SK-N-MC (cell line): ENCODE measurements around the gene TSFM.
A peak's percentile ranks its signal among the peaks of the same experiment; 100 is the strongest.

Experiments
- DNase-seq: peaks from one replicate; pipeline ENCODE4 v3.0.0-alpha.2; 2011; ENCODE audit warnings: low read depth, low spot score
- H3K27ac ChIP-seq: fragments of 200-600 bp; sonication (generic); 2 replicates; pipeline ENCODE4 v1.5.1; 2016; ENCODE audit warnings: mixed run types
- H3K36me3 ChIP-seq: fragments of 200-600 bp; sonication (generic); 2 replicates; pipeline ENCODE4 v1.6.1; 2017; ENCODE audit warnings: antibody characterized with exemption, low read length, mixed read lengths; ENCODE audit not compliant: insufficient read depth
- H3K4me3 ChIP-seq: fragments of 200-600 bp; sonication (generic); 2 replicates; pipeline ENCODE4 v1.5.1; 2016
- H3K9ac ChIP-seq: fragments of 200-600 bp; sonication (generic); 2 replicates; pipeline ENCODE4 v1.8.0; 2017; ENCODE audit warnings: mixed run types, mixed read lengths; ENCODE audit not compliant: insufficient read length
- H3K9me3 ChIP-seq: fragments of 200-600 bp; sonication (generic); 2 replicates; pipeline ENCODE4 v1.6.1; 2017; ENCODE audit warnings: low read depth, mild to moderate bottlenecking, antibody characterized with exemption, low read length, moderate library complexity, mixed read lengths
- EZH2 ChIP-seq: fragments of 200-600 bp; sonication (generic); IDR thresholded peaks from one replicate; pipeline ENCODE4 v1.6.1; 2017; ENCODE audit warnings: antibody characterized with exemption
- FOXP2 ChIP-seq: optimal IDR thresholded peaks from 2 replicates; pipeline ENCODE3; 2011; ENCODE audit warnings: mild to moderate bottlenecking, moderate library complexity; ENCODE audit not compliant: insufficient read depth; ENCODE audit errors: extremely low read length, control extremely low read depth
- POLR2AphosphoS5 ChIP-seq: IDR thresholded peaks from 2 replicates; pipeline ENCODE4 v1.6.1; 2012; ENCODE audit warnings: mild to moderate bottlenecking, low read depth, low read length, borderline replicate concordance

Gene TSFM

DNA sequence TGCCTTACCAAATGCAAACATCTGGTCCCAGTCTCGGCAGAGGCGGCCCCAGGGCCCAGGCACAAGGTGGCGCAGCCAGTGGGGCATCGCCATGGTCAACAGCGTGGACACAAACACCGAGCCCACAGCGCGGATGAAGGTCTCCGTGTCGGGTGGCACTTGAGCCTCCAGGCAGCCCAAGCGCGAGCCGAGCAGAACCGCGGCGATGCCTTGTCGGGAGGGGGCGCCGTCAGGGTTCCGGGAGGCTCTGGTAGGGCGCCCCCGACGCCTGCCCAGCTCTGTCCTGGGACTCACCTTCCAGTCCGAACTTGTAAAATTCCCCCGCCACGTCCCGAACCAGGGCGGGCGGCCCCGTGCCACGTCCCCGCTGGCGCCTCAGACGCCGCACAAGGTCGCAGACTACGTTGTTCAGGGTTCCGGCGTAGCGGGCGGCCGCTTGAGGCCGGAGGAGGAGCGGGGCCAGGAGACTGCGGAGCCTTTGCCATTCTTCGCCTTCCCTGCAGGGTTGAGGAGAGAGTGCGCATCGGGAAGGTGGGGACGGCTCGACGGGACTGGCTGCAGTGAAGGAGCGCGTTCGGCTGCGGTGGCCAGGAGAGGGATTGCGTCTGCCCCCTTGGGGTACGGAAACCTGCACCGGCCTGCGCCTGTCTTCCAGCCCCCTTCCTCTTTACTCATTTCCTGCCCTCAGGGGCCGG, 17.4 kb upstream of the TSFM start:
- TF ChIP-seq EZH2 (peak; percentile 96), POLR2AphosphoS5 (no peak)
- Histone ChIP-seq H3K27ac (no peak overlapping the region), H3K9me3 (no peaks in the 10 kb centered on the region), H3K4me3 (peak overlapping the region; percentile 64), H3K36me3 (peaks cover 16% of the 10 kb centered on the region; the same call in 1 of the 2 replicates), H3K9ac (no peak overlapping the region)
- DNase-seq: no peak

GRCh38 chr12:57765698-57766463, 16.7 kb upstream of the TSFM start:
- H3K4me3 ChIP-seq: peak overlapping the region; percentile 64
- H3K9me3 ChIP-seq: no peaks in the 10 kb centered on the region
- H3K36me3 ChIP-seq: peaks cover 22% of the 10 kb centered on the region
- DNase-seq: no peak
- no peak overlapping the region for H3K27ac ChIP-seq
- H3K9ac ChIP-seq: no peak overlapping the region
- TF ChIP-seq EZH2 (no peak), FOXP2 (no peak), POLR2AphosphoS5 (no peak)

- Histone ChIP-seq H3K9me3 (no peaks in the 10 kb centered on the region), H3K27ac (no peak within 1 kb of the TSS), H3K9ac (no peak within 1 kb of the TSS), H3K36me3 (peaks cover 24% of the 10 kb centered on the region), H3K4me3 (no peak within 1 kb of the TSS)
- no peak for DNase-seq
- TF ChIP-seq FOXP2: no peak
- TF ChIP-seq POLR2AphosphoS5: peak; percentile 31; the same call in 1 of the 2 replicates
Measured at GRCh38 chr12:57766464-57767304, 15.9 kb upstream of the TSFM start, which contains the start of gene CYP27B1. CYP27B1 (minus strand) TSS chr12:57767078; CDS start chr12:57767041, 37 bp downstream.

GRCh38 chr12:57767305-57767698, 15.3 kb upstream of the TSFM start:
- Histone ChIP-seq H3K36me3 (peaks cover 24% of the 10 kb centered on the region), H3K9me3 (no peaks in the 10 kb centered on the region), H3K27ac (no peak overlapping the region), H3K4me3 (no peak overlapping the region), H3K9ac (no peak overlapping the region)
- TF ChIP-seq EZH2 (no peak), FOXP2 (no peak), POLR2AphosphoS5 (no peak)
- DNase-seq: no peak

- H3K9me3 ChIP-seq: no peaks in the 10 kb centered on the region
- TF ChIP-seq EZH2 (no peak), POLR2AphosphoS5 (no peak), FOXP2 (no peak)
- no peak for DNase-seq
- H3K4me3 ChIP-seq: no peak overlapping the region
- H3K27ac ChIP-seq: no peak overlapping the region
- H3K36me3 ChIP-seq: peaks cover 24% of the 10 kb centered on the region
- no peak overlapping the region for H3K9ac ChIP-seq
Measured at GRCh38 chr12:57767876-57768275, 14.7 kb upstream of the TSFM start.

GRCh38 chr12:57769594-57769993, 13.0 kb upstream of the TSFM start:
- no peak overlapping the region for H3K27ac ChIP-seq
- no peak overlapping the region for H3K9ac ChIP-seq
- H3K36me3 ChIP-seq: peaks cover 24% of the 10 kb centered on the region
- H3K9me3 ChIP-seq: no peaks in the 10 kb centered on the region
- DNase-seq: no peak
- no peak overlapping the region for H3K4me3 ChIP-seq
- TF ChIP-seq POLR2AphosphoS5: no peak
- TF ChIP-seq EZH2: no peak
- no peak for TF ChIP-seq FOXP2

DNA sequence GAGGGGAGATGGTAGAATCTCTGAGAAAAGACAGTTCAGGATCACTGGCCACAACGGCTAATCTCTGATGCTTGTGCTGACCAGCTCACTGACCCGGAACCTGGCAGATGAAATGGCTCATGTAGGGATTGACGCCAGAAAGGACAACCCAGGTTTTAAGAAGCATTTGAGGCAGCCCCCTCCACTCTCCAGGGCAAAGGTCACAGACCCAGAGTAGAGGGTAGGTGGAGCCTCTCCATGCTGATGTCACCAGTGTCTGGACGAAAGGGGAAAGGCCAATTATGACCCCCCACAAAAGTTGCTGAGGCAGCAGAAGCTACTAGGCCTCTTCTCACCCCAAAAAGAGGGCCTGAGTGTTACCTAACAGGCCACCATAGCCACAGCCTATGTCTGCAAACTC, 11.9 kb upstream of the TSFM start:
- Histone ChIP-seq H3K9ac (peak overlapping the region; percentile 98), H3K27ac (no peak overlapping the region), H3K4me3 (no peak overlapping the region; the same call in 1 of the 2 replicates), H3K9me3 (no peaks in the 10 kb centered on the region), H3K36me3 (peaks cover 24% of the 10 kb centered on the region)
- no peak for DNase-seq
- TF ChIP-seq EZH2: no peak
- no peak for TF ChIP-seq POLR2AphosphoS5
- TF ChIP-seq FOXP2: no peak

GRCh38 chr12:57771236-57771872, 11.2 kb upstream of the TSFM start:
- DNase-seq: peak; percentile 89
- peaks cover 24% of the 10 kb centered on the region for H3K36me3 ChIP-seq
- peak overlapping the region; percentile 98 for H3K9ac ChIP-seq
- peak overlapping the region; percentile 98 for H3K4me3 ChIP-seq
- peak overlapping the region; percentile 96 for H3K27ac ChIP-seq
- no peaks in the 10 kb centered on the region for H3K9me3 ChIP-seq
- TF ChIP-seq POLR2AphosphoS5 (no peak), FOXP2 (no peak), EZH2 (no peak)
